ENCODE measurements around the gene CBX2.
"Not testable (repeated sequence)": the region's sequence is repeated elsewhere in the genome, so short reads cannot be mapped to it uniquely, and the experiment has no call there.

CBX2 gene

GRCh38 chr17:79747508-79748294 lies 30.2 kb upstream of the CBX2 start:
- DNase-seq (ENCODE audit: low read depth in 1 of 2, low spot score in 1 of 2), result no peak
- no peak for TF ChIP-seq JUND (IDR thresholded peaks at IDR 0.05; ENCODE audit: low read depth)
- in situ Hi-C loops (cut with HindIII; ENCODE audit: low pct_unique_long_range_greater_than_20kb, low sequenced_read_pairs), result no loop called here

GRCh38 chr17:79748295-79749099 lies 29.5 kb upstream of the CBX2 start:
- no peak for DNase-seq (ENCODE audit: low read depth in 1 of 2, low spot score in 1 of 2)
- TF ChIP-seq JUND (IDR thresholded peaks at IDR 0.05; ENCODE audit: low read depth), result no peak
- in situ Hi-C loops (cut with HindIII; ENCODE audit: low pct_unique_long_range_greater_than_20kb, low sequenced_read_pairs), result no loop called here

GRCh38 chr17:79749156-79749815 lies 28.7 kb upstream of the CBX2 start:
- no peak for TF ChIP-seq JUND (IDR thresholded peaks at IDR 0.05; ENCODE audit: low read depth)
- in situ Hi-C loops (cut with HindIII; ENCODE audit: low pct_unique_long_range_greater_than_20kb, low sequenced_read_pairs), result no loop called here
- no peak for DNase-seq (ENCODE audit: low read depth in 1 of 2, low spot score in 1 of 2)

- in situ Hi-C loops (cut with HindIII; ENCODE audit: low pct_unique_long_range_greater_than_20kb, low sequenced_read_pairs), result no loop called here
These were observed 28.0 kb upstream of the CBX2 start for GRCh38 chr17:79749958-79750357.

GRCh38 chr17:79750650-79751545 lies 27.1 kb upstream of the CBX2 start:
- DNase-seq (ENCODE audit: low read depth in 1 of 2, low spot score in 1 of 2), result no peak
- in situ Hi-C loops (cut with HindIII; ENCODE audit: low pct_unique_long_range_greater_than_20kb, low sequenced_read_pairs), result no loop called here
- TF ChIP-seq JUND (IDR thresholded peaks at IDR 0.05; ENCODE audit: low read depth), result no peak

More at GRCh38 chr17:79749958-79750357, 28.0 kb upstream of the CBX2 start:
- no peak for DNase-seq (ENCODE audit: low read depth in 1 of 2, low spot score in 1 of 2)
- TF ChIP-seq JUND (IDR thresholded peaks at IDR 0.05; ENCODE audit: low read depth), result no peak

GRCh38 chr17:79752175-79752574 lies 25.8 kb upstream of the CBX2 start:
- TF ChIP-seq JUND (IDR thresholded peaks at IDR 0.05; ENCODE audit: low read depth), result no peak
- no peak for DNase-seq (ENCODE audit: low read depth in 1 of 2, low spot score in 1 of 2)
- in situ Hi-C loops (cut with HindIII; ENCODE audit: low pct_unique_long_range_greater_than_20kb, low sequenced_read_pairs), result no loop called here

GRCh38 chr17:79754370-79754769 lies 23.6 kb upstream of the CBX2 start:
- no peak for TF ChIP-seq JUND (IDR thresholded peaks at IDR 0.05; ENCODE audit: low read depth)
- DNase-seq (ENCODE audit: low read depth in 1 of 2, low spot score in 1 of 2), result no peak
- in situ Hi-C loops (cut with HindIII; ENCODE audit: low pct_unique_long_range_greater_than_20kb, low sequenced_read_pairs), result no loop called here

- DNase-seq (ENCODE audit: low read depth in 1 of 2, low spot score in 1 of 2); in situ Hi-C loops (cut with HindIII; ENCODE audit: low pct_unique_long_range_greater_than_20kb, low sequenced_read_pairs): not testable (repeated sequence)
These were observed 23.0 kb upstream of the CBX2 start for GRCh38 chr17:79754903-79755302.

- no peak for TF ChIP-seq JUND (IDR thresholded peaks at IDR 0.05; ENCODE audit: low read depth)
- in situ Hi-C loops (cut with HindIII; ENCODE audit: low pct_unique_long_range_greater_than_20kb, low sequenced_read_pairs), result no loop called here
- DNase-seq (ENCODE audit: low read depth in 1 of 2, low spot score in 1 of 2), result no peak
These were observed 22.4 kb upstream of the CBX2 start for GRCh38 chr17:79755591-79755990.

- in situ Hi-C loops (cut with HindIII; ENCODE audit: low pct_unique_long_range_greater_than_20kb, low sequenced_read_pairs), result no loop called here
- no peak for DNase-seq (ENCODE audit: low read depth in 1 of 2, low spot score in 1 of 2)
- TF ChIP-seq JUND (IDR thresholded peaks at IDR 0.05; ENCODE audit: low read depth), result no peak
These were observed 20.7 kb upstream of the CBX2 start for GRCh38 chr17:79757140-79757745.

GRCh38 chr17:79758271-79758670 lies 19.7 kb upstream of the CBX2 start:
- in situ Hi-C loops (cut with HindIII; ENCODE audit: low pct_unique_long_range_greater_than_20kb, low sequenced_read_pairs), result no loop called here
- TF ChIP-seq JUND (IDR thresholded peaks at IDR 0.05; ENCODE audit: low read depth), result no peak
- DNase-seq (ENCODE audit: low read depth in 1 of 2, low spot score in 1 of 2), result no peak
